ENCODE data around the gene HMGB2.

Gene HMGB2

GRCh38 chr4:173334085-173334890, at the start of gene HMGB2:
Gene HMGB2, minus strand, starts transcription at chr4:173334358. Its CDS starts 709 bp downstream, at chr4:173333649.
- Histone ChIP-seq H3K9me3 (ENCODE audit: control insufficient read depth, insufficient read depth, low read length) (no peaks in the 10 kb centered on the region), H3K36me3 (ENCODE audit: control insufficient read depth, insufficient read depth, low read length) (peaks cover 14% of the 10 kb centered on the region), H3K27me3 (ENCODE audit: control insufficient read depth, insufficient read depth, low read length) (peaks cover 8% of the 10 kb centered on the region), H3K4me3 (ENCODE audit: low read depth, low read length) (peak within 1 kb of the TSS; percentile 92), H3K4me1 (ENCODE audit: control insufficient read depth, insufficient read depth, low read length) (peaks cover 3% of the 10 kb centered on the region), H3K9ac (ENCODE audit: low read depth, low read length) (peak within 1 kb of the TSS; percentile 98)

GRCh38 chr4:173382349-173382748, 48.2 kb upstream of the HMGB2 start:
- no peaks in the 10 kb centered on the region for H3K27me3 ChIP-seq (ENCODE audit: control insufficient read depth, insufficient read depth, low read length)
- no peaks in the 10 kb centered on the region for H3K4me1 ChIP-seq (ENCODE audit: control insufficient read depth, insufficient read depth, low read length)
- no peaks in the 10 kb centered on the region for H3K9me3 ChIP-seq (ENCODE audit: control insufficient read depth, insufficient read depth, low read length)
- H3K9ac ChIP-seq (ENCODE audit: low read depth, low read length) = no peak overlapping the region
- H3K36me3 ChIP-seq (ENCODE audit: control insufficient read depth, insufficient read depth, low read length) = no peaks in the 10 kb centered on the region
- no peak overlapping the region for H3K4me3 ChIP-seq (ENCODE audit: low read depth, low read length)

DNA sequence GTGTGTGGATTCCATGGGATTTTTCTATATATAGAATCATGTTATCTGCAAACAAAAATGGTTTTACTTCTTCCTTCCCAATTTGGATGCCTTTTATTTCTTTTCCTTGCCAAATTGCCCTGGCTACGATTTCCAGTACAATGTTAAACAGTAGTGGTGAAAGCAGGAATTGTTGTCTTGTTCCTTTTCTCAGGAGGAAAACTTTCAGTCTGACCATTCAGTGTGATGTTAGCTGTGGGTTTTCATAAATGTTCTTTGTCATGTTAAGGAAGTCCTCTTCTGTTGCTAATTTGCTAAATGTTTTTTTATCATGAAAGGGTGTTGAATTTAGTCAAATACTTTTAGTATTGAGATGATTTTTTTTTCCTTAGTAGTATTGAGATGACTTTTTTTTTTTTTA, 47.5 kb upstream of the HMGB2 start:
- no peaks in the 10 kb centered on the region for H3K27me3 ChIP-seq (ENCODE audit: control insufficient read depth, insufficient read depth, low read length)
- H3K9me3 ChIP-seq (ENCODE audit: control insufficient read depth, insufficient read depth, low read length) = no peaks in the 10 kb centered on the region
- no peaks in the 10 kb centered on the region for H3K36me3 ChIP-seq (ENCODE audit: control insufficient read depth, insufficient read depth, low read length)
- no peaks in the 10 kb centered on the region for H3K4me1 ChIP-seq (ENCODE audit: control insufficient read depth, insufficient read depth, low read length)
- no peak overlapping the region for H3K9ac ChIP-seq (ENCODE audit: low read depth, low read length)
- H3K4me3 ChIP-seq (ENCODE audit: low read depth, low read length) = no peak overlapping the region

DNA sequence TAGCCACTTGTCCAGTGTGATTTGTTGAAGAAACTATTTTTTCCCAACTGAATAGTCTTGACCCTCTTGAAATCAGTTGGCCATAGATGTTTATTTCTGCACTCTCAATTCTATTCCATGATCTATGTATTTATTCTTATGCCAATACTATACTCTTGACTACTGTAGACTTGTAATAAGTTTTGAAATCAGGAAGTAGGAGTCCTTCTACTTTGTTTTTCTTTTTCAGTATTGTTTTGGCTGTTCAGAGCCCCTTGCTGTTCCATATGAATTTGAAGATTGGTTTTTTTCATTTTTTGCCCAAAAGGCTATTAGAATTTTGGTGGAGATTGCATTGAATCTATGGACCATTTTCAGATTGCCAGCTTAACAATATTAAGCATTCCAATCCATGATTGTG, 46.8 kb upstream of the HMGB2 start:
- H3K27me3 ChIP-seq (ENCODE audit: control insufficient read depth, insufficient read depth, low read length) = no peaks in the 10 kb centered on the region
- H3K4me3 ChIP-seq (ENCODE audit: low read depth, low read length) = no peak overlapping the region
- no peaks in the 10 kb centered on the region for H3K4me1 ChIP-seq (ENCODE audit: control insufficient read depth, insufficient read depth, low read length)
- H3K36me3 ChIP-seq (ENCODE audit: control insufficient read depth, insufficient read depth, low read length) = no peaks in the 10 kb centered on the region
- H3K9me3 ChIP-seq (ENCODE audit: control insufficient read depth, insufficient read depth, low read length) = no peaks in the 10 kb centered on the region
- H3K9ac ChIP-seq (ENCODE audit: low read depth, low read length) = no peak overlapping the region

DNA sequence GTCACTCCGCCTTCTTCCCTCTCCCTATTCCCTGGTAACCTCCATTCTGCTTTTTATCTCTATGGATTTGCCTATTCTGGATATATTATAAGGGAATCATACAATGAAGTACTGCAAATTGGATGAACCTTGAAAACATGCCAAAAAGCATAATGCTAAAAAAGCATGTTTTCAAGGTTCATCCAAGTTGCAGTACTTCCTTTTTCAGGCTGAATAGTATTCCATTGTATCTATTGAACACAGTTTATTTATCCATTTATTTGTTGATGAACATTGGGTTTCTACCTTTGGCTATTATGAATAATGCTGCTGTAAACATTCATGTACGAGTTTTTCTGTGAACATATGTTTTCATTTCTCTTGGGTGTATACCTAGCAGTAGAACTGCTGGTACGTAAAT, 45.8 kb upstream of the HMGB2 start:
- Histone ChIP-seq H3K9ac (ENCODE audit: low read depth, low read length) (no peak overlapping the region), H3K36me3 (ENCODE audit: control insufficient read depth, insufficient read depth, low read length) (no peaks in the 10 kb centered on the region), H3K27me3 (ENCODE audit: control insufficient read depth, insufficient read depth, low read length) (no peaks in the 10 kb centered on the region), H3K4me1 (ENCODE audit: control insufficient read depth, insufficient read depth, low read length) (no peaks in the 10 kb centered on the region), H3K4me3 (ENCODE audit: low read depth, low read length) (no peak overlapping the region), H3K9me3 (ENCODE audit: control insufficient read depth, insufficient read depth, low read length) (no peaks in the 10 kb centered on the region)

DNA sequence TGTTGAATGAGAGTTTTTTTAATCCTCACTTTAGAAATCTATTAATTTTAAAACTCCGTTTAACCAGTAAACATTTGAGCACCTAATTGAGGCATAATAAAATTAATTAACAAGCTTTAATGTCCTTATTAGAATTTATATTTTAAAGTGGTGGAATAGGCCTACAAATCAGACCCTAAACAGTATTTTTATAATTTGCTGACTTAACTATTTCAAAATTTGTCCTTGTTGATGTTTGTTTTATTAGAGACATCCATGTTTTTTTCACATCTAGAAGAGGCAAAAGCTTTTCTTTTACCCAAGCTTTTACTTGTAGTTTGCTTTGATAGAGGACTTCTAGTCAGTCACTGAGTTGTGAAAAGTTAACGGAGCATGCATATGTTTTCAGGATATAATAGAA, 40.4 kb upstream of the HMGB2 start:
- Histone ChIP-seq H3K9ac (ENCODE audit: low read depth, low read length) (no peak overlapping the region), H3K9me3 (ENCODE audit: control insufficient read depth, insufficient read depth, low read length) (no peaks in the 10 kb centered on the region), H3K36me3 (ENCODE audit: control insufficient read depth, insufficient read depth, low read length) (no peaks in the 10 kb centered on the region), H3K4me3 (ENCODE audit: low read depth, low read length) (no peak overlapping the region), H3K4me1 (ENCODE audit: control insufficient read depth, insufficient read depth, low read length) (no peaks in the 10 kb centered on the region), H3K27me3 (ENCODE audit: control insufficient read depth, insufficient read depth, low read length) (peaks cover 6% of the 10 kb centered on the region)

- Histone ChIP-seq H3K36me3 (ENCODE audit: control insufficient read depth, insufficient read depth, low read length) (no peaks in the 10 kb centered on the region), H3K27me3 (ENCODE audit: control insufficient read depth, insufficient read depth, low read length) (peaks cover 6% of the 10 kb centered on the region), H3K4me1 (ENCODE audit: control insufficient read depth, insufficient read depth, low read length) (no peaks in the 10 kb centered on the region), H3K9me3 (ENCODE audit: control insufficient read depth, insufficient read depth, low read length) (no peaks in the 10 kb centered on the region), H3K9ac (ENCODE audit: low read depth, low read length) (peak overlapping the region; percentile 30), H3K4me3 (ENCODE audit: low read depth, low read length) (peak overlapping the region; percentile 89)
These were observed 37.4 kb upstream of the HMGB2 start for GRCh38 chr4:173371292-173372192.

- no peaks in the 10 kb centered on the region for H3K4me1 ChIP-seq (ENCODE audit: control insufficient read depth, insufficient read depth, low read length)
These were observed 36.5 kb upstream of the HMGB2 start, which contains the start of gene SAP30 for GRCh38 chr4:173370477-173371291. Gene SAP30, plus strand, starts transcription at chr4:173370954. Its CDS starts 229 bp downstream, at chr4:173371183.

GRCh38 chr4:173370130-173370476, 35.9 kb upstream of the HMGB2 start:
- Histone ChIP-seq H3K9ac (ENCODE audit: low read depth, low read length) (no peak overlapping the region), H3K4me1 (ENCODE audit: control insufficient read depth, insufficient read depth, low read length) (no peaks in the 10 kb centered on the region), H3K36me3 (ENCODE audit: control insufficient read depth, insufficient read depth, low read length) (no peaks in the 10 kb centered on the region), H3K9me3 (ENCODE audit: control insufficient read depth, insufficient read depth, low read length) (no peaks in the 10 kb centered on the region), H3K4me3 (ENCODE audit: low read depth, low read length) (peak overlapping the region; percentile 95), H3K27me3 (ENCODE audit: control insufficient read depth, insufficient read depth, low read length) (peaks cover 6% of the 10 kb centered on the region)

More at GRCh38 chr4:173370477-173371291, 36.5 kb upstream of the HMGB2 start, which contains the start of gene SAP30:
- H3K9me3 ChIP-seq (ENCODE audit: control insufficient read depth, insufficient read depth, low read length) = no peaks in the 10 kb centered on the region
- H3K36me3 ChIP-seq (ENCODE audit: control insufficient read depth, insufficient read depth, low read length) = no peaks in the 10 kb centered on the region
- peaks cover 6% of the 10 kb centered on the region for H3K27me3 ChIP-seq (ENCODE audit: control insufficient read depth, insufficient read depth, low read length)
- peak within 1 kb of the TSS; percentile 30 for H3K9ac ChIP-seq (ENCODE audit: low read depth, low read length)
- peak within 1 kb of the TSS; percentile 95 for H3K4me3 ChIP-seq (ENCODE audit: low read depth, low read length)

DNA sequence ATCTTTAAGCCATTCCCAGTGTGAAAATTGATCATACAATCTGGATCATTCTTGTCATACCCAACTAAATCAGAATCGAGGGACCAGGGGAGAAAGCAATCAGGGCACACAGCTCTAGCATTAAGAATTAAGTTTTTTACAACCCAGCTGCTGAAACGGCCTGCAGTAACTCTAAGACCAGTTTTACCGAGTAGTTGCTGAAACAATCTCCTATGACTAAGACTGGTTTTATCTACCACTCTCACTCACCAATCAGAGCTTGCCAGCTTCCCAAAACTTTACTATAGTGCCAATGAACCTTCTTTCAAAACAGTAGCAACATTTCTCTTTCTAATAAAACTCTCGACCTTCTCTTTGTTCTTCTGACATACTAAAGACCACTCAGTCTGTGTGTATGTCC, 33.8 kb upstream of the HMGB2 start:
- no peaks in the 10 kb centered on the region for H3K36me3 ChIP-seq (ENCODE audit: control insufficient read depth, insufficient read depth, low read length)
- no peak overlapping the region for H3K9ac ChIP-seq (ENCODE audit: low read depth, low read length)
- no peaks in the 10 kb centered on the region for H3K4me1 ChIP-seq (ENCODE audit: control insufficient read depth, insufficient read depth, low read length)
- peaks cover 3% of the 10 kb centered on the region for H3K27me3 ChIP-seq (ENCODE audit: control insufficient read depth, insufficient read depth, low read length)
- H3K9me3 ChIP-seq (ENCODE audit: control insufficient read depth, insufficient read depth, low read length) = no peaks in the 10 kb centered on the region
- no peak overlapping the region for H3K4me3 ChIP-seq (ENCODE audit: low read depth, low read length)

GRCh38 chr4:173367285-173367684, 33.1 kb upstream of the HMGB2 start:
- no peak overlapping the region for H3K9ac ChIP-seq (ENCODE audit: low read depth, low read length)
- no peaks in the 10 kb centered on the region for H3K27me3 ChIP-seq (ENCODE audit: control insufficient read depth, insufficient read depth, low read length)
- no peaks in the 10 kb centered on the region for H3K4me1 ChIP-seq (ENCODE audit: control insufficient read depth, insufficient read depth, low read length)
- no peaks in the 10 kb centered on the region for H3K9me3 ChIP-seq (ENCODE audit: control insufficient read depth, insufficient read depth, low read length)
- no peak overlapping the region for H3K4me3 ChIP-seq (ENCODE audit: low read depth, low read length)
- H3K36me3 ChIP-seq (ENCODE audit: control insufficient read depth, insufficient read depth, low read length) = no peaks in the 10 kb centered on the region

Data from iPS-15b (cell line).